Measurements from ENCODE around the gene AREG. TPM values are rescaled to one million over a fixed set of nuclear protein-coding genes. Genes with fewer than 3 reads are reported as not detected.

AREG gene
- polyA plus RNA-seq, 1 donor (not counting 4 experiments of a cell fraction or from before 2014, with no cell fraction given), result 1,566 TPM

DNA sequence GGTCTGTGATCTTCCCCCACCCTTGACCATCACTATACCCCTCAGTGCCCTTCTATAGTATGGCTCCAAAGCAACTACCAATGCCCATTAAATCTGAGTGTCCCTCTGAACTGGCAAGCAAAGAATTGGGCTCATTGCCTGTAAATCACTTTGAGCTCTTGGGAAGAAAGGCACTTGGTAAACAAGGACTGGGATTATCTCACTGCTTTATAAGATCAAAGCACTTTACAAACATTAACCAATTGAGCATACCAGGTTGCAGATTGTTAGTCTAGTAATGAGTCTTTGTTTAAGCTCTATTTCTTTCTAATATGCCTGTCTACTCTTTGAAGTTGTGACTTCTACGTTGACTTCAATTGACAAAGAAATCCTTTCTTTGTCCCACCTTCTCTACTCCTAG lies 34.1 kb downstream of the AREG start:
- Histone ChIP-seq H4K20me1 (ENCODE audit: control insufficient read depth, extremely low read depth, insufficient read depth, low read length) (no peaks in the 10 kb centered on the region), H3K27ac (ENCODE audit: control insufficient read depth, insufficient read depth, low read length) (no peak overlapping the region), H3K9ac (ENCODE audit: control insufficient read depth, extremely low read depth, insufficient read depth, low read length) (no peak overlapping the region), H3K9me1 (ENCODE audit: control insufficient read depth, extremely low read depth, insufficient read depth, low read length) (no peaks in the 10 kb centered on the region), H3K4me2 (ENCODE audit: control insufficient read depth, extremely low read depth, insufficient read depth, low read depth, low read length) (no peak overlapping the region), H3K4me1 (ENCODE audit: control insufficient read depth, extremely low read depth, insufficient read depth, low read length) (peaks cover 18% of the 10 kb centered on the region), H3K9me3 (ENCODE audit: control insufficient read depth, low read depth, low read length) (no peaks in the 10 kb centered on the region), H3K27me3 (ENCODE audit: control insufficient read depth, extremely low read depth, insufficient read depth, low read length) (no peaks in the 10 kb centered on the region), H3K79me2 (ENCODE audit: control insufficient read depth, insufficient read depth, low read length) (no peaks in the 10 kb centered on the region), H2AFZ (ENCODE audit: control insufficient read depth, low read length) (no peak overlapping the region), H3K36me3 (ENCODE audit: control insufficient read depth in 2 of 2, extremely low read depth in 1 of 2, insufficient read depth in 2 of 2, low read length in 2 of 2) (no peaks in the 10 kb centered on the region), H3K4me3 (ENCODE audit: control insufficient read depth in 2 of 3, extremely low read depth in 1 of 3, insufficient read depth in 2 of 3, low read depth in 1 of 3, low read length in 3 of 3) (no peak overlapping the region)
- TF ChIP-seq, protein P1, sequence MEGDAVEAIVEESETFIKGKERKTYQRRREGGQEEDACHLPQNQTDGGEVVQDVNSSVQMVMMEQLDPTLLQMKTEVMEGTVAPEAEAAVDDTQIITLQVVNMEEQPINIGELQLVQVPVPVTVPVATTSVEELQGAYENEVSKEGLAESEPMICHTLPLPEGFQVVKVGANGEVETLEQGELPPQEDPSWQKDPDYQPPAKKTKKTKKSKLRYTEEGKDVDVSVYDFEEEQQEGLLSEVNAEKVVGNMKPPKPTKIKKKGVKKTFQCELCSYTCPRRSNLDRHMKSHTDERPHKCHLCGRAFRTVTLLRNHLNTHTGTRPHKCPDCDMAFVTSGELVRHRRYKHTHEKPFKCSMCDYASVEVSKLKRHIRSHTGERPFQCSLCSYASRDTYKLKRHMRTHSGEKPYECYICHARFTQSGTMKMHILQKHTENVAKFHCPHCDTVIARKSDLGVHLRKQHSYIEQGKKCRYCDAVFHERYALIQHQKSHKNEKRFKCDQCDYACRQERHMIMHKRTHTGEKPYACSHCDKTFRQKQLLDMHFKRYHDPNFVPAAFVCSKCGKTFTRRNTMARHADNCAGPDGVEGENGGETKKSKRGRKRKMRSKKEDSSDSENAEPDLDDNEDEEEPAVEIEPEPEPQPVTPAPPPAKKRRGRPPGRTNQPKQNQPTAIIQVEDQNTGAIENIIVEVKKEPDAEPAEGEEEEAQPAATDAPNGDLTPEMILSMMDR (optimal IDR thresholded peaks at IDR 0.05 in 1 of 3, IDR thresholded peaks at IDR 0.05 in 1 of 3, conservative IDR thresholded peaks at IDR 0.05 in 1 of 3; ENCODE audit: extremely low read depth in 1 of 3, insufficient read depth in 2 of 3, low read length in 3 of 3), result no peak
- no peak for TF ChIP-seq EZH2 (IDR thresholded peaks at IDR 0.05; ENCODE audit: low read length)
- dilution Hi-C loops (cut with MboI; ENCODE audit: extremely low pct_ligation_motif_present, low sequenced_read_pairs), result no loop called here
- no peak for FAIRE-seq
- DNase-seq (ENCODE audit: low read depth, low spot score), result no peak

DNA sequence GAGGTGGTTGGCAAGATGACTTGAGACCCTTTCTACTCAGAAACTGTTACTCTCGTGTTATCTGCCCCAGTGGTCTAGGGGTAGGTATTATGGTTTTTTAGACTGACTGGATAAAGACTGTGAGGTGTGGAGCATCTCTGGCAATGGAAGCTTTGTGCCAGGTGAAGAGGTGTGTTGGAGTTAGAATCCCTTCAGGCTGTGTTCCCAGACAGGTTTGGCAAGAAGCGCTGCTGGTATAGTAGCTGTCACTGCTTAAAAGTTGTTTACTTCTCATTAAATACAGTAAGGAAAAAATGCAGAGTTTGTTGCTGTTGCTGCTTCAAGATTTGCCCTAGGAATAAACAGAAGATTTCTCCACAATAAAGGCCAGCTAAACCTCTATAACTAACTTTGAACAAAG lies 35.3 kb downstream of the AREG start:
- no peak overlapping the region for H3K27ac ChIP-seq (ENCODE audit: control insufficient read depth, insufficient read depth, low read length)
- no peaks in the 10 kb centered on the region for H3K36me3 ChIP-seq (ENCODE audit: control insufficient read depth in 2 of 2, extremely low read depth in 1 of 2, insufficient read depth in 2 of 2, low read length in 2 of 2)
- DNase-seq (ENCODE audit: low read depth, low spot score) (no peak), FAIRE-seq (peak; percentile 17)
- H3K9ac ChIP-seq (ENCODE audit: control insufficient read depth, extremely low read depth, insufficient read depth, low read length), result no peak overlapping the region
- H4K20me1 ChIP-seq (ENCODE audit: control insufficient read depth, extremely low read depth, insufficient read depth, low read length), result no peaks in the 10 kb centered on the region
- no peaks in the 10 kb centered on the region for H3K27me3 ChIP-seq (ENCODE audit: control insufficient read depth, extremely low read depth, insufficient read depth, low read length)
- H3K9me1 ChIP-seq (ENCODE audit: control insufficient read depth, extremely low read depth, insufficient read depth, low read length), result no peaks in the 10 kb centered on the region
- TF ChIP-seq EZH2 (IDR thresholded peaks at IDR 0.05; ENCODE audit: low read length), result no peak
- TF ChIP-seq, protein P1 (optimal IDR thresholded peaks at IDR 0.05 in 1 of 3, IDR thresholded peaks at IDR 0.05 in 1 of 3, conservative IDR thresholded peaks at IDR 0.05 in 1 of 3; ENCODE audit: extremely low read depth in 1 of 3, insufficient read depth in 2 of 3, low read length in 3 of 3), result no peak
- H3K4me1 ChIP-seq (ENCODE audit: control insufficient read depth, extremely low read depth, insufficient read depth, low read length), result peaks cover 5% of the 10 kb centered on the region
- no peak overlapping the region for H3K4me2 ChIP-seq (ENCODE audit: control insufficient read depth, extremely low read depth, insufficient read depth, low read depth, low read length)
- dilution Hi-C loops (cut with MboI; ENCODE audit: extremely low pct_ligation_motif_present, low sequenced_read_pairs), result no loop called here
- H2AFZ ChIP-seq (ENCODE audit: control insufficient read depth, low read length), result no peak overlapping the region
- H3K9me3 ChIP-seq (ENCODE audit: control insufficient read depth, low read depth, low read length), result no peaks in the 10 kb centered on the region
- no peak overlapping the region for H3K4me3 ChIP-seq (ENCODE audit: control insufficient read depth in 2 of 3, extremely low read depth in 1 of 3, insufficient read depth in 2 of 3, low read depth in 1 of 3, low read length in 3 of 3)
- H3K79me2 ChIP-seq (ENCODE audit: control insufficient read depth, insufficient read depth, low read length), result no peaks in the 10 kb centered on the region
